ENCODE measurements around the gene TIMM21.
A peak's percentile ranks its signal among the peaks of the same experiment; 100 is the strongest.

The TIMM21 gene

GRCh38 chr18:74196220-74197119 lies 48.1 kb downstream of the TIMM21 start:
- DNase-seq: peak; percentile 57

- DNase-seq: no peak
Observed at GRCh38 chr18:74197705-74198341, 49.5 kb downstream of the TIMM21 start.

- no peak for DNase-seq
Observed at GRCh38 chr18:74198453-74198852, 50.1 kb downstream of the TIMM21 start.

GRCh38 chr18:74200780-74201179 lies 52.5 kb downstream of the TIMM21 start:
- no peak for DNase-seq

- no peak for DNase-seq
Observed at GRCh38 chr18:74203811-74204210, 55.5 kb downstream of the TIMM21 start.

- DNase-seq: no peak
Observed at GRCh38 chr18:74204526-74205152, 56.3 kb downstream of the TIMM21 start.
